GM18868 (cell line): ENCODE results near the gene AFDN.

Experiments used
- ATAC-seq: cut with Tn5 transposase; IDR thresholded peaks from one replicate; pipeline ENCODE4 v1.9.1; 2021; ENCODE audit warnings: mild to moderate bottlenecking, moderate library complexity; ENCODE audit not compliant: unreplicated experiment

The AFDN gene

GRCh38 chr6:167910652-167911051 is 83.9 kb downstream of the AFDN start:
- no peak for ATAC-seq

DNA sequence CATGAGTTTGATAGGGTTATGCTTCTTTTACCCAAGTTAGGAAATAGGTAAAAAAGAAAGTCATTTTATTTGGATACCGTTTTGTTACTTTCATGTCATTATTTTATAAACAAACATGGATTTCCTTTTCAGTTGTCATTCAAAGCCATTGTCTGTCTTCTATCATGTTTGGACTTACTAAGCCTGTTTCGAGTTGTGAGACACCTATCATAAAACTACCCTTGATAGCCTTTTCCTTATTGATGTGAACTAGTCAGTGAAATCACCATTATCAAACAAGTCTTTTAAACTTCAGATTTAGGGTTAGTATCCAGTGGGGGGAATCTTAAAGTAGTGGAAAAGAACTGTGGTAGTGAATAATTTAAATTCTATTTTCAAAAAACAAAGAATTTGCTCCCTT is 85.8 kb downstream of the AFDN start:
- ATAC-seq = no peak

DNA sequence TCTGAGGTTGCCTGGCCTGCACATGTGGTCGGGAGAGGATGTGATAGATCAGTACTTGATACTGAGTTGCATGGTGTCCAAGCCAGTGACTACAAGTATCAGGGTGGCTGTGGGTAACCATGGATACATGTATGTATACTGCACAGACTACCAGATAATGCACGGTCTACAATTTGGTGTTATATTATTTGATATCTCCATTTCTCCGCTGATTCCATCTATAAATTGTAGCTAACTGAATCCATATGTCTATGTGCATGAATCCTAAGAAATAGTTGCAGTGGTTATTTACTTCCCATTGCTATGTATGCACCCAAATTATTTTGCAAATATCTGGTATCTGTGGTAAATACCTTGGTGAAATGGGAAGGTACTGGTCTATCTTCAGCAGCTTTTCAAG is 87.0 kb downstream of the AFDN start:
- ATAC-seq = no peak

DNA sequence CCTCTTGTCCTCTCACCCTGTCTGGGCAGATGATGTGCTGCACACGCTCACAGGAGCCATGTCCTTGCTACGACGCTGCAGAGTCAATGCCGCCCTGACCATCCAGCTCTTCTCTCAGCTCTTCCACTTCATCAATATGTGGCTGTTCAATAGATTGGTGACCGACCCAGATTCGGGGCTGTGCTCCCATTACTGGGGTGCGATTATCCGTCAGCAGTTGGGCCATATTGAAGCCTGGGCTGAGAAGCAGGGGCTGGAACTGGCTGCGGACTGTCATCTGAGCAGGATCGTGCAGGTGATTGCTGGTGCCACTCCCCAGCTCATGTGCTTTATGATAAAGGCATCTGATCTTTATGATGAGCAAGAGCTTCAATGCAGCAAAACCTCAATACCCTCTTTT is 88.4 kb downstream of the AFDN start:
- ATAC-seq = no peak

DNA sequence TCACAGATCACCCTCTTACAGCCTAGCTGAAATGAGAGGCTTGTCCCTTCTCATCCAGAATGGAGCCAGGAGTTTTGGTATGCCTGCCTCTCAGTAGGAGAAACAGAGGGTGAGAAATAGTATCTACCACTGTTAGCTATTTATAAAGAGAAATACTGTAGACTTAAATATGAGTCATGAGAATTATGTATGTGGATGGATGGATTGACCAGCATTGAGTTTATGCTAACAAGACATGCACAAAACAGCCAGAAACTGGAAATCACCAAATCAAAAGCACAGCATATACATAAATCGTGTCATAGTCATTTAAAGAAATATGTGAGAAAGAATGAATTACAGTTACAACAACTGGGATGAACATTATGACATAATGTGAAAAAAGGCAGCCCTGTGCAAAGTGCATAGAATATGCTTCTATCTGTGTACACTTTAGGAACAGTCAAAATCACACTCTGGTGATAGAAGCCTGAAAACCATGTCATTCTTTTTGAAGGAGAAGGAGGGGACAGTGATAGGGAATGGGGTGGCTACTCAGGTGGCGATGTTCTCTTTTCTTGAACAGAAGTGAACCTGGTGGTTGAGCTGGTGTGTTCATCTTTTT is 90.9 kb downstream of the AFDN start:
- no peak for ATAC-seq

- ATAC-seq = no peak
Observed at GRCh38 chr6:167918548-167919278, 92.0 kb downstream of the AFDN start.

DNA sequence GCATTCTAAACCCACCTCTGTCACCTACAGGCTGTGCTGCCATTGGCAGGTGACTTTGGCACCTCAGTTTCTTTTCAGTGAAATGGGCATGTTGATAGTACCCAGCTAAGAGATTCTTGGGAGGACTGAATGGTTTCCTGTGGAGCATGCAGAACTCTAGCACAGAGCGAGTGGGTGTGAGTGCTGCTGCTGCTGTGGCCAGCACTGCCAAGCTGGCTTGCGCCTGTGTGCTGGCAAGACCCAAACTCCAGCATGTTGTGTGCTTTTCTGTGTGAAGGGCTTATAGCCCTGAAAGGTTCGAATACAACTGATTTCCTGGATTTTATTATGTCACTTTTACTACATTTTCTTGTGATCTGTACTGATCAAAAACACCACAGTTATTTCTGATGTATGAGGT is 92.6 kb downstream of the AFDN start:
- no peak for ATAC-seq

GRCh38 chr6:167920165-167920564 is 93.5 kb downstream of the AFDN start:
- no peak for ATAC-seq

DNA sequence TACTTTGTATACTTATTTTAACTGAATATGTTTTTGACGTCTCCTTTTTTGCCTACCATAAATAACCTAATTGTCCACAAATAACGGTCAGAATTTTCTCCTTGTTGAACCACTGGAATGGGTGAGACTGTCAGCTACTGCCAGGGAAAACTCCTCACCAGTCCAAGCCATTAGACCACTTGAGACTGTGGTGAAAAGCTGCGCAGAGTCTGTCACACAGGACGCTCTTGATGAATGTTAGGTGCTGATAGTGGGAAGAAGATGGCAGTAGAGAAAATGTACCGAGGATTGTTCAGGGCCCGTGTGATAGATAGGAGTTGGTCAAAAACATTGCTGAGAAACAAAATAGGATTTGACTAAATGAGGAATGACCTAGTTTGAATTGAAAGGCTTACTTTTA is 95.1 kb downstream of the AFDN start:
- no peak for ATAC-seq

GRCh38 chr6:167925026-167925425 is 98.3 kb downstream of the AFDN start:
- no peak for ATAC-seq

- ATAC-seq = no peak
Observed at GRCh38 chr6:167927246-167927645, 100.5 kb downstream of the AFDN start.

DNA sequence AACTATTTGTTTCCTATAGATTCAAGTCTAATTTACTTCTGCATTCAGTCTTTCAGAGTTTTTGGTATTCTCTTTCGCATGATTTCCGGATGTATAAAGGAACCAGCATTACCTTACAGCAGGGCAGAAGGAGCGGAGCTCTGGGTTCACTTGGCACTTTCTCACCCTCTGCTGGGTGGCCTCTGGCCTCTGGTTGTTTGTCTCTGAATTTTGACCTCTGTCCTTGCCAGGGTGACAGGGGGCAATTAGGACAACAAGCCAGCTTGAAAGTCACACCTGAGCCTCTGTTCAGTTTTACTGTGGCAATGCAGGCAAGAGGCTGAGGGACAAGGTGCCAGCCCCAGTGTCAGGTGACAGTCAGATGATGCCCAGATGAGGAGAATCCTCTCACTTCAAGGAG is 101.4 kb downstream of the AFDN start:
- ATAC-seq = no peak

GRCh38 chr6:167930295-167930694 is 103.6 kb downstream of the AFDN start:
- no peak for ATAC-seq

- ATAC-seq = no peak
Observed at GRCh38 chr6:167932468-167933276, 106.0 kb downstream of the AFDN start.

- no peak for ATAC-seq
Observed at GRCh38 chr6:167933290-167933689, 106.6 kb downstream of the AFDN start.

- ATAC-seq = no peak
Observed at GRCh38 chr6:167933847-167934246, 107.1 kb downstream of the AFDN start.

DNA sequence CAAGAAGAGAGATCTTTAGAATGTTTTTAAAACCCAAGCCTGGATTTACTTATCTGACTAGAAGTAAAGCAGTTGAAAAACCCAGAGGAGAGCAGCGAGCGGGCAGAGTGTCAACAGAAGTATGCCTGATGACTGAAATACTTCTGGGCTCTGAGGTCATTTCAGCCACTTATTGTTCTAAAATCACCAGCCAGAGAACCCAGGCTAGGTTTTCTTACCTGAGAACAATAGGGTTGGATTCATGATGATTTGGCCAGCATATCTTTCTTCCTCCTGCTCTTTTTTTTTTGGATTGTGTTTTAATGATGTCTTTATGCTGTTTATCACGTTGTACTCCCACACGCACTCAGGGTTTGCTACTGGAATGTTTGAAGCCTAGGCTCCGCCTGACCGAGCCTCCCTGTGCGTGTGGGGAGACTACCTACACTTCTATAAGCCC is 107.7 kb downstream of the AFDN start:
- no peak for ATAC-seq

DNA sequence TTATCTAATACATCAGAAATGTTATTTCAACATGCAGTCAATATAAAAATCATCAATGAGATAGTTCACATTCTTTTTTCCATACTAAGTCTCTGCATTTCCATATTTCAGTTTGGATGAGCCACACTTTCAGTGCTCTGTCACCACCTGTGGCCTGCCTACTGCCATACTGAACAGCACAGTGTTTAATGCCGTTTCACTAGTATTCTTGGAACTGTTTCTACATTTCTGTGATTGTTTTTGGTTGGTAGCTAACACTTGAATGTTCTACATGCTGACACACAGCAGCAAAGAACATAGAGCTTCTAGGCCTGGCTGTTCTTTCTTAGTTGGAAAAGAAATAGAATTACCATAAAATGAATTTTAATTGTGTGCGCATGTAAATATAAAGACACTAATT is 109.3 kb downstream of the AFDN start:
- ATAC-seq = no peak

GRCh38 chr6:167937301-167937700 is 110.6 kb downstream of the AFDN start:
- no peak for ATAC-seq

DNA sequence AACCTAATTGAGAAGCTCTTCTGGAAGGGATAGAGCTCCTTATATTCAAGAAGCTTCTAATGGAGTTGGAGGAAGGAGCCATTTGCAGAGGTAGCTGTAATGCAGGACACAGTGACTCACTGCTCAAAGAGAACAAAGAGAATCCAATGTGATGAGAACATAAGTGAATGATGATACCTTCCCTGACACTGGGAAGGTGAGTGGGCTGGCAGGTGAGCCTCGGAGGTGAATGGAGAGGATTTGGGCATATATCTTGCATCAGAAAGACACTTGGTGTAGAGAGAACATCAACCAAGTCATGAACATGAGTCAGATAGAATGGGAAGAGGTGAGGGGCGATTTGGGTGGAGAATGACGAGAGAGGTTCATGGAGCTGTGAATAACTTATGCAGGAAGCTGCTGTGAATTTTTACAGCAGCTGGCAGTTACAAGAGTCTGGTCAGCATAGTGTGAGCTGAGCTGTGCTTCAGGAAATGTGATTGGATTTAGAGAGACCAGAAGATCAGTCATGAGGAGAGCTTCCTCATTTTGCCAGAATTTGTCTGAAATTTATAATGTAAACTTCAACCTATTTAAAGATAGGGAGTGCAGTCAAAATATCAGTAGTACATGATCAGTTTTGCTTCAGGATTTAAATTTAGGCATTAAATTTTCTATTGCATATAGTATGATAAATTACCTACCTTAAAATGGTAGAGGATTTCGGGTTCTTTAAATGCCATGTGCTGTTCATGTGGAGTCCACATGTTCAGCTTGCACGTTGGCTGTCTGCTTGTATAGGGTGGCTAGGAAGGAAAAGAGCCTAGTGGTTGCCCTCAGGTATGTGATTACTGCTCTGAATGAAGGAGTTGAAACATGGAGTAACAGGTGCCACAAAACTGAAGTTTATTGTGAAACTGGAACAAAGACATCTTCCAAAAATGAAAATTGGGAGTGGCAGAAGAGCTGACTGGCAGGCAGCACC is 111.5 kb downstream of the AFDN start:
- ATAC-seq = no peak

GRCh38 chr6:167941822-167942221 is 115.1 kb downstream of the AFDN start:
- no peak for ATAC-seq
